HG02623 (cell line): ENCODE results near the gene ELF2.
A peak's percentile ranks its signal among the peaks of the same experiment; 100 is the strongest.
"Not testable (repeated sequence)": the region's sequence is repeated elsewhere in the genome, so short reads cannot be mapped to it uniquely, and the experiment has no call there.

Experiments
- ATAC-seq: cut with Tn5 transposase; IDR thresholded peaks from one replicate; pipeline ENCODE4 v1.9.1; 2021; ENCODE audit warnings: moderate library complexity; ENCODE audit not compliant: unreplicated experiment

ELF2 gene

GRCh38 chr4:139177049-139177868 lies at the start of gene ELF2:
Gene ELF2, minus strand, starts transcription at chr4:139177218. Its CDS starts 39,517 bp downstream, at chr4:139137701.
- peak; percentile 38 for ATAC-seq

DNA sequence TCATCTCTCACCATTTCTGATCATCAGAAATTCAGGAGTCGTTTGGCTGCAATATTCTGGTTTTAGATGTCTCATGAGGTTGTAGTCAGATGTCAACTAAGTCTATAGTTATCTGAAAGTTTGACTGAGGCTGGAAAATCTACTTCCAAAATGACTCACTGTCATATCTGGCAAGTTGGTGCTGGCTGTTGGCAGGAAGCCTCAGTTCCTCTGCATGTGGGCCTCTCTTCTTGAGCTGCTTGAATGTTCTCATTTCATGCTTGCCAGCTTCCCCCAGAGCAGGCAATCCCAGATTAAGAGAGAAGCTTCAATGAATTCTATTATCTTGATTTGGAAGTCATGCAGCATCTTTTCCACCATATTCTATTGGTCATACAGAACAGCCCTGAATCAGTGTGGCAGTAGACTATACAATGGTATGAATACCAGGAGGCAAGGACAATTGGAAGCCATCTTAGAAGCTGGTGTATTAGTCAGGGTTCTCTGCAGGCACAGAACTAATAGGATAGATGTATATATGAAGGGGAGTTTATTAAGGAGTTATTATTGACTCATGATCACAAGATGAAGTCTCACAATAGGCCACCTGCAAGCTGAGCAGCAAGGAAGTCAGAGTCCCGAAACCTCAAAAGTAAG lies 46.8 kb upstream of the ELF2 start:
- ATAC-seq = no peak

- ATAC-seq = no peak
These were observed 45.2 kb upstream of the ELF2 start for GRCh38 chr4:139222215-139222614.

DNA sequence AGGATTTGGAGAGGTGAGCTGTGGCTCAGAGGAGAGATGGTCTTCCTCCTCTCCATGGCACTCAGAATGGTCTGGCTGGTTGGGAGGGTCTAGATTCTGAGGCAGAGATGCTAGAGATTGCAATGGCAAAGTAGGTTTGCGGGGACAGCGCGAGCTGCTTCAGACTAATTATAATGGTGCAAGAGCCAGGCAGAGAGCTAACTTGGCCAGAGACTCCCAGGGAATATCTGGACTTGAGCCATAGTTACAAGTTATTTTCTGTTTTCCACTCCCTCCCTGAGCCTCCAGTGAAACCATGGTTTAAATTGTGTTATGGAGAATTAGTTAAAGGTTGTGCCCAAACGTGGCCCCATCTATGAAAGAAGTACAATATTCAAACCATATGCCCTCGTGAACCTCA lies 44.7 kb upstream of the ELF2 start:
- ATAC-seq = no peak

GRCh38 chr4:139219450-139220055 lies 42.5 kb upstream of the ELF2 start:
- ATAC-seq = no peak

DNA sequence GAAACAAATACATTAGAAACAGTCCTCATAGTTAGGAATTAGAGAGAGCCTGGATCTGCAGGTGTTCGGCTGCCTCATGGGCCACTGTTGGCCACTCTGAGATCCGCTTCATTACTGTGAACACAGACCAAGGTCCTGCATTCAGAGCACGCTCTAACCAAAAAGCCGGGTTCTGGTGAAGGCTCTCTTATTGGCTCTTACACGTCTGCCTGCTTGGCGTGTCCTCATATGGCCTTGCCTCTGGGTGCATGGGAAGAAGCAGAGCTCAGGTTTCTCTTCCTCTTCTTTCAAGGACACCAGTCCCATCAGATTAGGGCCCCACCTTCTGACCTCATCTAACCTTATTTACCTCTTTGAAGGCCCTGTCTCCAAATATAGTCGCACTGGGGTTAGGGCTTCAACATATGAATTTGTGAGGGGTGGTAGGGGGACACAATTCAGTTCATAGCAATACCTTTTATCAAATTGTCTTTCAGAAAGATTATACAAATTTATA lies 37.1 kb upstream of the ELF2 start:
- ATAC-seq = peak; percentile 98

GRCh38 chr4:139213633-139214032 lies 36.6 kb upstream of the ELF2 start:
- ATAC-seq = not testable (repeated sequence)

DNA sequence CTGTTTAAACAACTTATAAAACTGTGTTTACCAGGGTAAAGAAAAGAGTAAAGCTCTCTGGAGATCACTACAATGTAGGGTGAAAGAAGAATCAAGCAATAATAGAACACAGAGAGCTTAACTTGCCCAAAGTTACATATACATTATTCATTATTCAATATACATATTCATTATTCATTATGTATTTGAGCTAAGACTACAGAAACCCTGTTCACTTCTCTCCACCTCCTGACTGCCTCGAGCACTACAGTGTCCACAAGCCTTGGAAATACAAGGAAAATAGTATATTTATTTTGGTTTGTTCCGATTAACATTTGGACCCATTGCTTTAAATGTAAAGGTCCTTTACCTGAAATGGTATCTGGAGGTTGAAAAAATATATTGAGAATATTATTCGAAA lies 35.9 kb upstream of the ELF2 start:
- no peak for ATAC-seq

DNA sequence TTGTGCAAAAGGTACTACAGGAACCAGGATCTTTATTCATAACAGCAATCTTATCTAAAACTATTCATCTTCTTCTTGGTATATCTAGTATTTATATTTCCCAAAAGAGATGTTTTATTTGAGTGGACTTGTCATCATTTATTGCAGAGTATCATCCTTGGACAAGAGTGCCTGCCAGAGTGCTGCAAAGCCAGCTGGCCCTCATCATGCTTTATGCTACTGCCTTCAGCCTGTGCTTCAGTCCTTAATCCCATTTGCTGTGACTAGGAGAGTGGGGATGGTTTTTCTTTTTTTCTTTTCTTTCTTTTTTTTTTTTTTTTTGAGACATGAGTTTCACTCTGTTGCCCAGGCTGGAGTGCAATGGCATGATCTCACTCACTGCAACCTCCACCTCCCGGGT lies 33.5 kb upstream of the ELF2 start:
- ATAC-seq = no peak

DNA sequence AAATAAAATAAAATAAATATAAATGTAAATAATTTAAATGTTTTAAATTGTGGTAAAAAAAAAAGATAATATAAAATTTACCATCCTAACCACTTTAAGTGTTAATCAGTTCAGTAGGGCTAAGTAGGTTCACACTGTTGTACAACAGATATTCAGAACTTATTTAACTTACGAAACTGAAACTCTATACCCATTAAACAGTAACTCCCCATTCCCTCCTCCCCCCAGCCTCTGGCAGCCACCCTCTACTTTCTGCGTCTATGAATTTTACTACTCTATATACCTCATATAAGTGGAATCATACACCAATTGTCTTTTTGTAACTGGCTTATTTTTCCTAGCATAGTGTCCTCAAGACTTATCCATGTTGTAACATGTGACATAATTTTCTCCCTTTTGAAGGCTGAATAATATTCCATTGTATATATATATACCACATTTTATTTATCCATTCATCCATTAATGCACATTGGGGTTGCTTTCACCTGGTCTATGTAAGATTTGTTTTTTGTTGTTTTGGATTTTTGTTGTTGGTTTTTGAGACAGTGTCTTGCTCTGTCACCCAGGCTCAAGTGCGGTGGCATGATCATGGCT lies 32.5 kb upstream of the ELF2 start:
- ATAC-seq = no peak

DNA sequence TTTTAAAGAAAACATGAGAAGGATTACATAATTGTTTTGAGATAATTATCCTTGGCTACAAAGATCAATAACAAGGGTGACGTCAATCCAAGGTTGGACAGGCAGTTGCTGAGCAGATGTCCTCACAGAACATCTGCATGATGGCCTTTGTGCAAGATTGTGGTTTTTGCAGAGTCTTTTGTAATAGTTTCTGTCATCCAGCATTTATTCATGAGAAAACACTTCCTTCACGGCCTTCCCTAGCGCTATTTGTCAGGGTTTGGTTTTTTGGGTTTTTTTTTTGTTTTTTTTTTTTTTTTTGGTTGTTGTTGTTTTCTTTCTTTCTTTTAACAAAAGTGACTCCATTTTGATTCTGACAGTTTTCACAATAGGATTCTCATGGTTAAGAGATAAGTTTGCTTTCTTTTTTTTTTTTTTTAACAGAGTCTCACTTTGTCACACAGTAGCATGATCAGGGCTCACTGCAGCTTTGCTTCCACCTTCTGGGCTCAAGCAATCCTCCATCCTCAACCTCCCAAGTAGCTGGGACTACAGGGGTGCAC lies 31.5 kb upstream of the ELF2 start:
- no peak for ATAC-seq

DNA sequence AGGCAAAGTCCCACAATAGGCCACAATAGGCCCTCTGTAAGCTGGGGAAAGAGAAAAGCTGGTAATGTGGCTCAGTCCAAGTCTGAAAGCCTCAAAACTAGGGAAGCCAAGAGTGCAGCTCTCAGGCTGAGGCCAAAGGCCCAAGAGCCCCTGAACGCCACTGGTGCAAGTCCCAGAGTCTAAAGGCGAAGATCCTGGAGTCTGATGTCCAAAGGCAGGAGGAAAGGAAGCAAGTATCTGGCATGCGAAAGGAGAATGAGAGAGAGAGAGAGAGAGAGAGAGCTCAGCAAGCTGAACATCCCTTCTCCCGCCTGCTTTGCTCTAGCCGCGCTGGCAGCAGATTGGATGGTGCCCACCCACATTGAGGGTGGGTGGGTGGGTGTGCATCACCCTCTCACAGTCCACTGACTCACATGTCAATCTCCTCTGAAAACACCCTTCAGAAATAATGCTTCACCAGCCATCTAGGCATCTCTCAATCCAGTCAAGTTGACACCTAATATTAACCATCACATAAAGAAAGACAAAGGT lies 30.9 kb upstream of the ELF2 start:
- no peak for ATAC-seq

GRCh38 chr4:139207247-139207646 lies 30.2 kb upstream of the ELF2 start:
- ATAC-seq = no peak

GRCh38 chr4:139202991-139203390 lies 26.0 kb upstream of the ELF2 start:
- no peak for ATAC-seq

- no peak for ATAC-seq
These were observed 23.5 kb upstream of the ELF2 start for GRCh38 chr4:139200506-139200905.

GRCh38 chr4:139200102-139200501 lies 23.1 kb upstream of the ELF2 start:
- no peak for ATAC-seq

- not testable (repeated sequence) for ATAC-seq
These were observed 20.2 kb upstream of the ELF2 start for GRCh38 chr4:139197214-139197613.

GRCh38 chr4:139196462-139196861 lies 19.4 kb upstream of the ELF2 start:
- ATAC-seq = no peak

DNA sequence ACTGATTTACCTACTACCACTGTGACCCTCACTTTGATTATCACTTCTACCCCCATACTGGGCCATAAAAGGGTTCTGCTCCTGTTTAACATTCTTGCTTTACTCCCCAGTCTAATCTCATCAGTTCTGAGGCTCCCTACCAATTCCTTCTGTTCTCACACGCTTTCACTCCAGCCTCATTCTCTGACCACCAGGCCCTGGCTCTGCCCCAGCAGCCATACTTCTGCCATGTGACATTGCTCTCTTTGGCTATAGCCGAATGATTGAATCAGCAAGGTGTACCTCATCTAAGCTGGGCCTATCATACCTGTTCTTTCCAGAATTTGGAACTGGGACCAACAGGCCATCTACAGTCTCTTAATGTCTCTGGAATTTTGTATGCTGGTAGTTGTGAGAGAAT lies 14.4 kb upstream of the ELF2 start:
- no peak for ATAC-seq

- no peak for ATAC-seq
These were observed 13.0 kb upstream of the ELF2 start for GRCh38 chr4:139189972-139190371.

- ATAC-seq = no peak
These were observed 12.4 kb upstream of the ELF2 start for GRCh38 chr4:139189417-139189749.
